Inflammatory macrophage (primary cell): ENCODE data around the gene TYW5.

ENCODE experiments used
- DNase-seq, 2 donors: peaks; one replicate each; pipeline ENCODE4 v3.0.0-alpha.2; 2020 to 2022

TYW5 gene

DNA sequence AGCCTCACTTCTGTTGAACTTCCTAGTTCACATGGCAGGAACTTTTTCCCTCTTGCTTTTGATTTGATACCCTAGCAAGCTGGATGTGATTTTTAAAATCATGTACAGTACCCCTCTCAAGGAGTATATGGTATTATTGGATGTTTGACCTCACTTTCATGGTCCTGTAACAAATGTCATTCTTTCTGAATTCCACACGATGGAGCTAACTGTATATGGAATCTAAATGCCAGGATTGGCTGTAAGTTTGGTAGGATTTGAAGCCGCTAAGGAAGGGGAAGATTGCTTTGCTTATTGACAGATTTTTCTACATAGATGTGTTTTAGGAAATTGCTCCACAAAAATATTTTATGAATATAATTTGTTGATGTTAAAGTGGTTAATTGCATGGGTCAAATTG is 18.4 kb upstream of the TYW5 start:
- peak in 1 of 2 donors; percentile 9 for DNase-seq

DNA sequence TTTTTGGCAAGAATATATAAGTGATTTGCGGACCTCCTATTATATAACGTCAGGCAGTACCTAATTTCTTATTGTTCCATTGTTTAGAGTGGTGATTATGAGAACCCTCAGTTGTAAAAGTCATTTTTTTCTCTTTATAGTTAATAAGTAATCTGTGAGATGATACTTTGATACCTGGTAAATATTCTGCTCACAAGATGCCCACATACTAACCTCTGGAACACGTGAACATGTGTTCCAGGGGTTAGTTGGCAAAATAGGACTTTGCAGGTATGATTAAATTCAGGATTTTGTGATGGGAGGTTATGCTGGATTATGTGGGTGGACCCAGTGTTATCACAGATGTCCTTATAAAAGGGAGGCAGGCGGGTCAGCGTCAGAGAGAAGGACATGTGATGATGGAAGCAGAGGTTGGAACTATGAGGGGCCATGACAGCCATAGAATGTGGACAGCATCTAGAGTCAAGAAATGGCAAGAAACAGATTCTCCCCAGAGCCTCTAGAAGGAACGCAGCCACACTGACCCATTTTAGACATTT is 16.9 kb upstream of the TYW5 start:
- DNase-seq = no peak

DNA sequence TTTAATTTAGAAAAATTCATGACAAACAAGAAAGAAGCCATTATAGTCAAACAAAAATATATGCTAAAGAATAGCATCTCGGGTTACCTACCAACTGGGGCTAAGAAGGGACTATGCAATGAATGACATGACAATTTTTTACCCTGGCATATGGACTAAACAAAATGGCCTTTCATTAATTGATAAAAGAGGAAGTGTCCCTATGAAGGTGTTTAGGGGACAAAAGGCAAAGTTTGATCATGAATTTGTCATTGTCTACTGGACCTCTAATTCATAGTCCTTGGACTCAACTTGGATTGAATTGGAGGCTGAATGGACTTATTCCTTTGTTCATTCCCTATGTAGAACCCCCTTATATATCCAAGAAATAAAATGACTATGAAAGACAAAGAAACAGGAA is 12.8 kb upstream of the TYW5 start:
- DNase-seq = no peak

DNA sequence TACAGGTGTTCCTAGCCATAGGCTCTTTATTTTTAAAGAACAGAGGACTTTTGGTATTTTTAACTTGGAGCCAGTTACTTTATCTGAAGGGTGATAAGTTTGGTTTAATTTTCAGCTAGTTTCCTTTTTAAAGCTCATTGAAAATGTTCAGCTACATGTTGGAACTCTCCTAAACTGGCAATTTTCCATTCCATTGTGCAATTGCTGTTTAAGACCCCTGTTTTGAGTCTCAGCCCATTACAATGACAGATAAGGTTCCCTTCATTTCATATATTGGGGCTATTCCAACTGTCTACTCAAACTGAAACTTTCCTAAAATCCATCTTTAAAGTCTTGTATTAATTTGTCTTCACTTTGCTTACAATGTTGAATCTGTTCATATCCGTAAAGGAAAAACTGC is 11.7 kb upstream of the TYW5 start:
- DNase-seq = no peak

DNA sequence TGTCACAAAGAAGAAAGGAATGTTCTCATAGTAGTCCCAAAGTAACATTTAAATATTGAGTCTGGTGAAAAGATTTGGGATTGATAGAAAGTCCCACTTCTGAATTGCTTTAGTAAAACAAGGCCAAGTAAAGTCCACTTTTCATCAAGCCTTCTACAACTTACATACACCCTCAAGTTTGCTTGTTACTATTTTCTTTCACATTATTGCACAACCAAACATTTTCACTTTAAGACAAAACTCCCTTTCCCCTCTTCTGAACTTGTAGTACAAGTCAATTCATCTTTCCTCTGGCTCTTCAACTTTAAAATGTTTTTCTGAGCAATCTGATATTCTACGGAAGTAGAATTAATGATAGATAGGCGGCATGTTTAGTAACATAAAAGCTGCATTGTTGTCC is 11.1 kb upstream of the TYW5 start:
- DNase-seq = no peak

DNA sequence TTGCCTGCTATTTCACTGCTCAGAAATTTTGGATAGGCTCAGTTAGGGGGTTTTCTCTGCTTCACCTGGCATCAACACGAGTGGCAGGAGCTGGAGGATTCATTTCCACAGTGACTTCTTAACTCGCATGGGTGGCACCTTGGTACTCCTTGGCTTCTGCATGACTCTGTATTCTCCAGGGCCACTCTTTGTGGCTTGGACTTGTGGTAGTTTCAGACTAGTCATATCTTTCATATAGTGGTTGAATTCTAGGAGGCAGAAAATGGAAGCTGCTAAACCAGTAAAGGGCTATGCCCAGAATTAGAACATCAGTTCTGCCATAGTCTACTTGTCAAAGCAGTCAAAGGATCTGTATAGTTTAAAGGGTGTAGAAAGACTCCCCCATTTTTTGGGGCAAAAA is 6.9 kb upstream of the TYW5 start:
- DNase-seq = no peak

DNA sequence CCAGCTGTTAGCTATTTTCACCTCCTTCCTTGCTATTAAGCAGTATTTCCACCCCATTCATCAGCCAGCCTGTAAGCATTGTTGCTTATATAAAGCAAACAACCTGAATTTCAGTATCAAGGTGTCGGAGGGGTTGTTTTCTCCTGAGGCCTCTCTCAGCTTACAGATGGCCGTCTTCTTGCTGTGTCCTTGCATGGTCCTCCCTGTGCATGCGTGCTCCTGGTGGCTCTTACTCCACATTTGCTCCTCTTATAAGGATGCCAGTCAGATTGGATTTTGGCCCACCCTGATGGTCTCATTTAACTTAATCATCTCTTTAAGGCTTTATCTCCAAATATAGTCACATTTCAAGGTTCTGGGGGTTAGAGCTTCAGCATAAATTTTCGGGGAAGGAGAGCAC is 2.7 kb upstream of the TYW5 start:
- DNase-seq = no peak

DNA sequence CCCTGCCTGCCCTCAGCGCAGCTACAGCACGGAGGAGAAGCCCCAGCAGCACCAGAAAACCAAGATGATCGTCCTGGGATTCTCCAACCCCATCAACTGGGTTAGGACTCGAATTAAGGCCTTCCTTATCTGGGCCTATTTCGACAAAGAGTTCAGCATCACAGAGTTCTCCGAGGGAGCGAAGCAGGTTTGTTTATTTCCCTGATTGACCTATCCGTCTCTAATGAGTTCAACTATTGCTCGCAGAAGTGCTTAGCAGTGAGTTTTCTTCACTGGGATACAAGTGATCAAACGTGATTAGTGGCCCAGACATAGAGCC is 730 bp upstream of the TYW5 start:
- DNase-seq = no peak

DNA sequence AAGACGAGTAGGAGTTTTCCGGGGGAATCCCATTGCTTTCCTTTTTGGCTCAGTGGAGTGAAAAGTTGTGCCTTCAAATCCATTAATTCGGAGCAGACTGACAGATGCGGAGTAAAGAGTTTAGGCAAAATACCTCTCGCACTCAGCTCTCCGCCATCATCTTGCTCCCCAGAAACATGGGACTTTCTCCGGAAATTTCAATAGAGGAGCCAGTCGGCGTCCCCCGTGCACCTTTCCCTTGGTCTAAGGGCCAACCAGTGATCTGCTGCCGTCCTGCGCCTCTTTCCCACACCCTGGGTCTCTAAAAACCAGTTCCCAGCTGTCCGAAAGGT is 318 bp downstream of the TYW5 start:
- no peak for DNase-seq

DNA sequence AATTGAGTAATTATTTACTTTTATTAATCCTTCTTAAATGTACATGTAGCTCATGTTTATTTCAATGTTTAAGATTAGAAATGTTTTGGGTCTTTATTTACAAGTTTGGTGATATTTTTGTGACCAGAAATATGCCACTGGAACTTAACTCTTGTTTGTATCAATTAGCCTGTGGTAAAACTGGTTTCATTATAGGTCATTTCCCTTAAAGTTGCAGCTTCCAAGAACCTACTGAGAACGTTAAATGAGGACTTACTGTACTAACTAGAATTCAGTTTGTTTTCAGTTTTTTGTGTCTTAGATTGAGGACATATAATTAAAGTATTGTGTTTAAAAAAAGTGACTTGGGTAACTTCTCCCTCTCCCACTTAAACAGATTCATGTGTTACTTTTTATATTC is 4.3 kb downstream of the TYW5 start:
- DNase-seq = no peak

DNA sequence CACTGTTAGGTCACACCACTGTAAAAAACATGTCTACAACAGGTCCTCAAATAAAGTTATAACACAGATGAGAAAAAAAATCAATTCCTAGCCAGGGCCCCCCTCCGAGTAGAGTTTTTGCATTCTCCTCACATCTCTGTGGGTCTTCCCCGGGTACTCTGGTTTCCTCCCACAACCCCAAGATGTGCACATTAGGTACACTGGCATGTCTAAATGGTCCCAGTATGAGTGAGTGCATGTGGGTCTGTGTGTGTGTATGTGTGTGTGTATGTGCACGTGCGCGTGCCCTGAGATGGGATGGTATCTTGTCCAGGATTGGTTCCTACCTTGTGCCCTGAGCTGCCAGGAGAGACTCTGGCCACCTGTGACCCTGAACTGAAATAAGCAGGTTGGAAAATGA is 4.9 kb downstream of the TYW5 start:
- no peak for DNase-seq

DNA sequence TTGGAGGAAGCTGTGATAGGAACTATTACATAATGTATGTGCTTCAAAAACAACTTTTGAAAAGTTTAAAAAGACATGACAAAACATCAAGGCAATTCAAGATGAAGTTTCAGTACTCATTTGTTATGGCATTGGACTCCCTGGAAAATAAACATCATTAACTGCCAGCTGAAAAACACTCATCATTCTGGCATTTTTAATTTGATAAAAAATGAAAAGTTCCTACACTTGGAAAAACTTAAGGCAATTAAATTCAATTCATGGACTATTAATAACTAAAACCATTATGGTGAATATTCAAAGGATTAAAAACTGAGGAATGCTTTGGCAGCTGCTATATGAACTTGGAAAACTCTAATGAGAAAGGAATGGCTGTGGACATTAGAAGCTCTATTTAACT is 8.5 kb downstream of the TYW5 start:
- peak in 1 of 2 donors; percentile 18 for DNase-seq

DNA sequence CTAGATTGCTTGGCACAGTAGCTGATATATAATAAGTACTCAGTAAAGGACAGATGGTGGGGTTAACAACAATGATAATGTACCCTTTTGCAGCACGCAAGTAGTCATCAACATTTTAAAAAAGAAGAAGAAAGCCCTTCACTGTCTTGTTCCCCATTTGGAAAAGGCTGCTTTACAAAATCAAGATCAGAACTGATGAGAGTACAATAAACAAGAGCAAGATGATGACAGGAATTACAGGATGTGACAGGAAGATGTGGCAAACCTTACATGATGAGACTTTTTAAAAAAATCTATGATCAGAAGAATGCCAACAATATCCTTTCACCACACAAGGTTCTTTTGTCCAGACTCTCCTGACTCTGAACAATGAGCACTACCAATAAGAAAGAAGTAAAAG is 9.1 kb downstream of the TYW5 start:
- peak in 1 of 2 donors; percentile 40 for DNase-seq

DNA sequence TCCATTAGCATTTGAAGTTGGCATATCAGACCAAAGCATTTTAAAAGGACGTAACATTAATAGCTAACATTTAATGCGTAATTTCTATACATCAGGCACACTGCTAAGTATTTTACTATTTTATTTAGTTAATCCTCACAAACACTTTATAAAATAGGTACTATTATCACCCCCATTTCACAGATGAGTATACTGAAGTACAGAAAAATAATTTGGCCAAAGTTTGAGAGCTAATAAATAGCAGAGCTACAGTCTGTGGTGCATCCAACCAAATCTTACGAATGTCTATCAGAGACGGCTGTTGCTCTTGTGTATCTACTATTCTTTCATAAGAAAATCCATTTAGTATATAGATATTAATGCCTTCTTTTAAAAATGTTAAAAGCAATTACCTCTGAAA is 11.9 kb downstream of the TYW5 start:
- no peak for DNase-seq

DNA sequence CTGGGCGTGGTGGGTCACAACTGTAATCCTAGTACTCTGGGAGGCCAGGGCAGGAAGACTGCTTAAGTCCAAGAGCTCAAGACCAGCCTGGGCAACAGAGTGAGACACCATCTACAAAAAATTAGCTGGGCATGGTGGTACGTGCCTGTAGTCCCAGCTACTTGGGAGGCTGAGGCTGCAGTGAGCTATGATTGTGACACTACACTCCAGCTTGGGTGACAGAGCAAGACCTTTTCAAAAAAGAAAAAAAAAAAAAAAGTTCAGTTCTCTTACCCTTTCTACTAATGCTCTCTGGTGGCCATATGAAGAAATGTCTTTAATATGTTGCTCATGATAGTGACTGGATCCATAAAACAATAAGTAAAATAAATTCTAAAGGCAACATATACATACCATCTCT is 14.9 kb downstream of the TYW5 start:
- peak in 1 of 2 donors; percentile 57 for DNase-seq

DNA sequence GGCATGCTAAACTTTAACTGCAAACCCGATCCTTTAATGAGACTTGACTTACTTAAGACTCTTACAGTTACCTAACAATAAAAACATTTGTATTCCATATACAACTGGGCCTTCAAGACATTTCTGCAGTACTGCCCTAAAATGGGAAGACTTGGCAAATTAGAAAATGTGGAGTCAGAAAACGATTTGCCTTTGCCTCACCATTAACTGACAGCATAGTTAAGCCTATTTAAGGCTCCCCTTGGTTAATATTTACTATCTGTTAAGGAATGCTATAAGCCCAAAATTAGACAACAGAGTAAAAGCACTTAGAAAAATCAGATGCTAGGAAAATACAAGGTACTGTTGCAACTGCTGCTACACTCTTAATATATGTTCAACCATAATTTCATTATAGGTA is 18.7 kb downstream of the TYW5 start:
- DNase-seq = no peak

DNA sequence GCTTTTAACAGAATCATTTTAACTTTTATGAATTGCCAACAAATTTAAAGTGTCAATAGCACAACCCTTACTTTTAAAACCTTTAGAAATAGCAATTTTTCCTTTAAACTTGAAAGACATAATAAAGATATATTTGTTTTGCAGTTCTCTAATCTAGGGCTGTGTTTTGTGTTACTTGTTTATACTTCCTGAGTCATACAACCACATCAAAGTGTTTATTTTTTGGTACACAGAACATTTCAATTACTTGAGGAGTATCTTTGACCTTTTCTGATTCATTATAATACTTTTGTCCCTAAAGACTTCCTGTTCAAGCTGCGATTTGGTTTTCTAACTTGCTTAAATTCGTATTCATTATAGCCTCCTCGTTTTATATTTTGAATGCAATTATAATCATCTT is 21.8 kb downstream of the TYW5 start:
- DNase-seq = no peak

DNA sequence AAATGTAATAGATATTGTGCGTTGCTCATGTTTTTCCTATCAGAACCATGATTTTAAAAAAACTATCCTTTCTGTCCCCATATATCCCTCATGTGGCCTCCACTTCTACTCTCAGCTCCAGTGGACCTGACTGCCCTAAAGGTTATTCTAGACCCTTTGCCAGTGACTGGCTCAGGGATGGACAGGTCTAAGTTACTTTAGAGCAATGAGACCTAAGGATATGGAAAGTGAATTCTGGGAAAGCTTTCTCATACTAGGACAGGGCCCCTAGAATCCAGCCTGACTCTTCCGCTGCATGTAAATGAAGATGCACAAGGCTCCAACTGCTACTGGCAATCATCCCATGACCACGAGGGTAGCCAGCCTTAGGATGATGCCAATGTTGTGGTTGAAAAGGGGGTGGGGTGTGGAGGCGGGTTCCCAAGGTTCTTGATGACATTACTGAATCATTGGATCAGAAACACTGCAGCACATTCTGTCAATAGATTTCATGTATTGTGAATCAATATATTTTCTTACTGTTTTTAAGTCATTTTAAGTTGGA is 22.9 kb downstream of the TYW5 start:
- peak in 1 of 2 donors; percentile 2 for DNase-seq

DNA sequence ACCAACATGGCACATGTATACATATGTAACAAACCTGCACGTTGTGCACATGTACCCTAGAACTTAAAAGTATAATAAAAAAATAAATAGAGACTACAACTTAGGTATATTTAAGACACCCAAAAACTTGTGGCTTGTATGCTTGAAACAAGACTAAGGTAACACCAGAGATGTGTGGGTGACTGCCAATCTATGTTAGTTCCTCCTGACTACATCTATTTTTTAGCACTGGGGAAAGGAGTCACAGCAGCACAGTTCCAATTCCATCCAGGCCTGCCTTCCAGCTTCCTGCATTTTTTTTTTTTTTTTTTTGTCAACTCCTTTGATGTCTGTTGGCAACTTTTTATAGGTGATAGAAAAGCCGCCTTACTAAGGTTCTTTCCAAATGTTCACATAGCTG is 26.0 kb downstream of the TYW5 start:
- DNase-seq = no peak

DNA sequence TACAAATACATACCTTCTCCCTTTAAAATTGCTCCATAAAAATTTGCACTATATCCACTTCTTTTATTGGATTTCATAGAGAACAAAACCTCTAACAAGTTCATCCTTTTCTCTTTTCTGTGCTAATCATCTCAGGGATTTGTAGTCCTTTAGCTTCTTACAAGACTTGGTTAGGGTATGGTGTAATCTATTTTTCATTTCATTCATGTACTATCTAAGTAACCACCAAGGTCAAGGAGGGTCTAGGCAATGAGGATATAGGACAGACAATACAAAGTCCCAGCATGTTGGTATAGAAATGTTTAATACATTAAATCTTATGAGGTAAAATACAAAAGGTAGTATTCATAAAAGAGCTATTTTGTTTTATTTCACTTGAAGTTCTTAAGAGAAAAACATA is 26.7 kb downstream of the TYW5 start:
- DNase-seq = no peak

DNA sequence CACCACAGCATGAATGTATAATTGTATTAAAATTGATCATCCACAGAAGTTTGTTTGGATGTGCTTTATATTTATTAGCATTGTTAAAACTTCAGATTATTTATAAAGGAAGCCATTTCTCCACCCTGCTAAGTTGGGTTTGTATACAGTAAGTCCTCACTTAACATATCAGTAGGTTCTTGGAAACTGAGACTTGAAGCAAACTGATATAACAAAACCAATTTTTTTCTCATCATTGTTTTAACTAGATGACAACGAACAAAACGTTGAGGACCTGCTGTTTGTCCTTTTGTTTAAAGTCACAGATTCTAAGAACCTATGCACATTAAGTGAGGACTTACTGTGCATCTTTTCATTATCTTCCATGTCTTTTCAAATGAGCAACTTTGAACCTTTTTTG is 27.1 kb downstream of the TYW5 start:
- DNase-seq = no peak

DNA sequence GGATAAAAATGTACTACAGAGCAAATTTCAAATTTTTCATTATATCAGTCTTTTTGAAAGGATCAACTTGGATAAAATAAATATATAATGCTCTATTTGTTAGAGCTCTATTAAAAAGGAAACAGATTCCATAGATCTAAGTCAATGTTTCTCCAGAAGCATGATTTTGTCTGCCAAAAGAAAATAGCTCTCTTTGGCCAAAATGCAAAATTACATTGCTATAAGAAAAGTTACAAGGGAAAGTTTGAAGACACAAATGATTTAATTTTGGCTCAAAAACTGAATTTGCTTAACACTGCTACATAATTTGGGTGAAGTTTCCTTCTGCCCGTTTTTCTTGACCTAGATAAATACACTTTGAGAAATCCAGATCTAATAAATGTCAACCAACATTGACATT is 28.5 kb downstream of the TYW5 start:
- DNase-seq = no peak

DNA sequence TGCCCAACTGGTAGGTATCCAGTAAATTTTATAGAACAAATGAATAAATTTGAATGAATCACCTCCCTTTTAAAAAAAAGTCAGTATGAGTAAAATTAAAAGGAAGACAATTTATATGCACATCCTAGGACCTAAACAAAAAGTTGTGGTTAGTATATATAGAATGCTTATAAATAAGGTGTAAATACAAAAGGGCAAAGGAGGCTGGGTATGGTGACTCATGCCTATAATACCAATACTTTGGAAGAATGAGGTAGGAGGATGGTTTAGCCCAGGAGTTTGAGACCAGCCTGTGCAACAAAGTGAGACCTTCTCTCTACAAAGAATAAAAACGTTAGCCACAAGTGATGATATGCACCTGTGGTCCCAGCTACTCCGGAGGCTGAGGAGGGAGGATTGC is 31.4 kb downstream of the TYW5 start:
- DNase-seq = no peak

DNA sequence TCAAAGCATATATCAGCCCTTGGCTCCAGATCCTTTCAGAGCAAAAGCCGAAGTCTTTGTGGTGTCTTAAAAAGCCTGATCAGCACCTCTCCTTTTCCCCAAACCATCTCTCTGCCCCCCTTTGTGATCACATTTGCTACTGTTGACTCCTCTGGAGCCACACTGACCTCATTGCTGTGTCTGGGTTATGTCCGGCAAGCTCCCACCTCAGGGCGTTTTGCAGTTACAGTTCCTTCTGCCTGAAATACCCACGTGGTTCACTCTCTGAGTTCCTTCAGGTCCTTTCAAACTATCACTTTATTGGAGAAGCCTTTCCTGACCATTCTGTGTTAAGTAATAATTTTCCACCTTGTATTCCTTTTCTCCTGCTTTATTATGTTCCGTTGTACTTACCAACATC is 32.4 kb downstream of the TYW5 start:
- DNase-seq = peak; percentile 23 to 45

DNA sequence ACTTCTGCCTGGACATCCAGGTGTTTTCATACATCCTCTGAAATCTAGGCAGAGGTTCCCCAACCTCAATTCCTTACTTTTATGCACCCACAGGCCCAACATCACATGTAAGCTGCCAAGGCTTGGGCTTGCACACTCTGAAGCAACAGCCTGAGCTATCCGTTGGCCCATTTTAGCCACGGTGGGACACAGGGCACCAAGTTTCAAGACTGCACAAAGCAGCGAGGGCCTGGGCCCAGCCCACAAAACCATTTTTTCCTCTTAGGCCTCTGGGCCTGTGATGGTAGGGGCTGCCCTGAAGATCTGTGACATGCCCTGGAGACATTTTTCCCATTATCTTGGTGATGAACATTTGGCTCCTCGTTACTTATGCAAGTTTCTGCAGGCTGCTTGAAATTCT is 38.3 kb downstream of the TYW5 start:
- DNase-seq = no peak
